Measurements from ENCODE around the gene GPR55. TPM values are rescaled to one million over a fixed set of nuclear protein-coding genes. Genes with fewer than 3 reads are reported as not detected.

Gene GPR55
- total RNA-seq, 1 donor: not detected

DNA sequence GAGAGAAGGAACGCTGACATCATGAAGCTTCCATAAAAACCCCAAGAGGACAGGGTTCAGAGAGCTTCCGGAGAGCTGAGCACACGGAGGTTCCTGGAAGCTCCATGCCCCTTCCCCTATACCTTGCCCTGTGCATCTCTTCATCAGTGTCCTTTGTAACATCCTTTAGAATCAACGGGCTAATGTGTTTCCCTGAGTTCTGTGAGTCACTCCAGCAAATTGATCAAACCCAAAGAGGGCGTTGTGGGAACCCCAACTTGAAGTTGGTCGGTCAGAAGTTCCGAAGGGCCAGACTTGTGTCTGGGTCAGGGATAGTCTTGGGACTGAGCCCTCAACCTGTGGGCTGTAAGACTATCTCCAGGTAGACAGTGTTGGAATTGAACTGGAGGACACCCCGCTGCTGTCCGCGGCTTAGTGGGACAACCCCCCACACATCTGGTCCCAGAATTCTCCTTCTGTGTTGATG is 25.9 kb upstream of the GPR55 start:
- no peak for TF ChIP-seq CTCF (IDR thresholded peaks at IDR 0.05; ENCODE audit: insufficient read depth, low read depth, low read length)
- DNase-seq (ENCODE audit: low read depth): no peak
- H3K4me3 ChIP-seq (ENCODE audit: low read depth, low read length): no peak overlapping the region

- TF ChIP-seq CTCF (IDR thresholded peaks at IDR 0.05; ENCODE audit: insufficient read depth, low read depth, low read length): no peak
- H3K4me3 ChIP-seq (ENCODE audit: low read depth, low read length): no peak overlapping the region
- no peak for DNase-seq (ENCODE audit: low read depth)
Observed at GRCh38 chr2:230949966-230950873, 25.2 kb upstream of the GPR55 start.

DNA sequence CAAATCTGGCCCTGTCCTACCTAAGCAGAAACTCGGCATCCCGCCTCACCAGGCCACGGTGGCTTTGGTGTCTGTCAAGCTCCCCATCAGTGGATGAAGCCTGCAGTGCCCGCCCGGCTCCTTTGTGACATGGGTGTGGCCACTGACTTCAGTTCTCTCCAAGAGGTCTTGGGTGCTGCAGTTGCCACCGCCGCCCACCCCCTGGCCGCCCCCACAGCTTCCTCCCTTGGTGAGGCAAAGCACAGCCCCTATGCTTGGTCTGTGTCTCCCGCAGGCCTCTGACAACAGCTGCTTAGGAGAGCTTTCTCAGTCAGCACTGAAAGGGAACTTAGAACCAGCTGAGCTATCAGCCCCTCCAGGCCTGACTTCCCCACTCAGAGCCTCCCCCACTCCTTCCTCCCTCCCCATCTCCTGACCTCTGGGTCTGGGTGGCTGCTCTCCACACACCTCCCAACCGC is 22.9 kb upstream of the GPR55 start:
- no peak for TF ChIP-seq CTCF (IDR thresholded peaks at IDR 0.05; ENCODE audit: insufficient read depth, low read depth, low read length)
- H3K4me3 ChIP-seq (ENCODE audit: low read depth, low read length): no peak overlapping the region
- DNase-seq (ENCODE audit: low read depth): no peak

DNA sequence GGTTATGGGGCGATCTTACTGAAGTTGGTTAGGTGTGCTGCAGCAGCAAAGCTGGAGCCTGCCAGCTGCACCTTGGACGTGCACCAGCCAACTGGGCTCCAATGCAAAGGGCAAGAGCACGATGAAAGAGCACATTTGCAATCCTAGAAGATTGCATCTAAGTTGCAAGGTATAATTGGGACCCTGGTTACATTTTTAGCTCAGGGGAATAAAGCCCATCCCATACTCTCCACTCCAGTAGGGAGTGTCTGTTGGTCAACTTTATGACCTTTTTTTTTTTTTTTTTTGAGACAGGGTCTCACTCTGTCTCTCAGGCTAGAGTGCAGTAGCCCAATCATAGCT is 22.2 kb upstream of the GPR55 start:
- TF ChIP-seq CTCF (IDR thresholded peaks at IDR 0.05; ENCODE audit: insufficient read depth, low read depth, low read length): no peak
- H3K4me3 ChIP-seq (ENCODE audit: low read depth, low read length): no peak overlapping the region
- DNase-seq (ENCODE audit: low read depth): no peak

- no peak for TF ChIP-seq CTCF (IDR thresholded peaks at IDR 0.05; ENCODE audit: insufficient read depth, low read depth, low read length)
- no peak for DNase-seq (ENCODE audit: low read depth)
- no peak overlapping the region for H3K4me3 ChIP-seq (ENCODE audit: low read depth, low read length)
Observed at GRCh38 chr2:230946429-230947234, 21.6 kb upstream of the GPR55 start.

GRCh38 chr2:230944757-230945372 is 19.8 kb upstream of the GPR55 start:
- DNase-seq (ENCODE audit: low read depth): no peak
- H3K4me3 ChIP-seq (ENCODE audit: low read depth, low read length): no peak overlapping the region
- no peak for TF ChIP-seq CTCF (IDR thresholded peaks at IDR 0.05; ENCODE audit: insufficient read depth, low read depth, low read length)
